ENCODE results near the gene PPP2R5A.

- no peak for TF ChIP-seq POLR2A (IDR thresholded peaks at IDR 0.05; ENCODE audit: low read length)
- no peak for TF ChIP-seq GATA1 (IDR thresholded peaks at IDR 0.05; ENCODE audit: low read depth, low read length)
These were observed 68.0 kb downstream of the PPP2R5A start for GRCh38 chr1:212353181-212353580.
